IPS-NIHi7 (cell line): ENCODE data around the gene MAN1A1.

Experiments used
- DNase-seq: peaks from one replicate; pipeline ENCODE4 v3.0.0; 2012; ENCODE audit warnings: mixed read lengths; ENCODE audit errors: extremely low spot score

The MAN1A1 gene

GRCh38 chr6:119346450-119346849 is 3.1 kb downstream of the MAN1A1 start:
- DNase-seq, result no peak

GRCh38 chr6:119345114-119345513 is 4.4 kb downstream of the MAN1A1 start:
- no peak for DNase-seq

GRCh38 chr6:119344306-119344705 is 5.3 kb downstream of the MAN1A1 start:
- DNase-seq, result no peak

- no peak for DNase-seq
Observed at GRCh38 chr6:119343573-119344146, 5.9 kb downstream of the MAN1A1 start.

GRCh38 chr6:119343167-119343566 is 6.4 kb downstream of the MAN1A1 start:
- DNase-seq, result no peak

- DNase-seq, result no peak
Observed at GRCh38 chr6:119342430-119342829, 7.1 kb downstream of the MAN1A1 start.

GRCh38 chr6:119340796-119341487 is 8.6 kb downstream of the MAN1A1 start:
- DNase-seq, result peak; percentile 68

GRCh38 chr6:119339941-119340456 is 9.6 kb downstream of the MAN1A1 start:
- DNase-seq, result no peak

- no peak for DNase-seq
Observed at GRCh38 chr6:119337762-119338161, 11.8 kb downstream of the MAN1A1 start.

- no peak for DNase-seq
Observed at GRCh38 chr6:119337252-119337651, 12.3 kb downstream of the MAN1A1 start.

- DNase-seq, result no peak
Observed at GRCh38 chr6:119334535-119335264, 14.9 kb downstream of the MAN1A1 start.

- peak; percentile 37 for DNase-seq
Observed at GRCh38 chr6:119333707-119334295, 15.8 kb downstream of the MAN1A1 start.

- no peak for DNase-seq
Observed at GRCh38 chr6:119333063-119333609, 16.4 kb downstream of the MAN1A1 start.

GRCh38 chr6:119331663-119332286 is 17.8 kb downstream of the MAN1A1 start:
- DNase-seq, result no peak

GRCh38 chr6:119330520-119331113 is 18.9 kb downstream of the MAN1A1 start:
- no peak for DNase-seq

- no peak for DNase-seq
Observed at GRCh38 chr6:119329794-119330180, 19.8 kb downstream of the MAN1A1 start.

GRCh38 chr6:119328892-119329793 is 20.4 kb downstream of the MAN1A1 start:
- no peak for DNase-seq

GRCh38 chr6:119328254-119328653 is 21.3 kb downstream of the MAN1A1 start:
- DNase-seq, result no peak

GRCh38 chr6:119327810-119328209 is 21.8 kb downstream of the MAN1A1 start:
- no peak for DNase-seq
